Activated naive CD4-positive, alpha-beta T cell treated with Interleukin-2 at 50 U/mL for 16 hours (primary cell): ENCODE measurements around the gene GNL1.
A peak's percentile ranks its signal among the peaks of the same experiment; 100 is the strongest.

Experiments used
- DNase-seq: peaks from one replicate; pipeline ENCODE4 v3.0.0-alpha.2; 2020

The GNL1 gene

DNA sequence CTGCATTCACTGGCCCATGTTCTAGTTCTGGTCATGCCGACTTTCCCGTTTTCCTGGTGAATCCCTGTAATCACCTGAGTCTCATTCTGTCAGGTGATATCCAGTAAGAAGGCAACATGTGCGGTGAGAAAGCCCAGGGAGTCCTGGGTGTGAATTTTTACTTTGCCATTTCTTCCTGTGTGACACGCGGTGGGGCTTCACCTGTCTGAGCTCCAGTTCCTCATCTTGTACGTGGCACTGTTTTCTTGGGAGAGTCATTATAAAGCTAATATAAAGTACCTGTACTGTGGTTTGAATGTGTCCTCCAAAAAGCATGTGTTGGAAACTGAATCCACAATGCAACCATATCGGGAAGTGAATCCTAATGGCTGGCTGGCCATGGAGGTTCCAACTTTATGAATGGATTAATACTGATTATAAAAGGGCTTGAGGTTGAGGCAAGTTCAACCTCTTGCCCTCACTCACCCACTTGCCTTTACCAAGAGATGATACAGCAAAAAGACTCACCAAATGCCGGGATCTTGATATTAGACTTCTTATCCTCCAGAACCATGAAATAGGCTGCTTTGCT lies 61.9 kb downstream of the GNL1 start:
- DNase-seq: no peak

DNA sequence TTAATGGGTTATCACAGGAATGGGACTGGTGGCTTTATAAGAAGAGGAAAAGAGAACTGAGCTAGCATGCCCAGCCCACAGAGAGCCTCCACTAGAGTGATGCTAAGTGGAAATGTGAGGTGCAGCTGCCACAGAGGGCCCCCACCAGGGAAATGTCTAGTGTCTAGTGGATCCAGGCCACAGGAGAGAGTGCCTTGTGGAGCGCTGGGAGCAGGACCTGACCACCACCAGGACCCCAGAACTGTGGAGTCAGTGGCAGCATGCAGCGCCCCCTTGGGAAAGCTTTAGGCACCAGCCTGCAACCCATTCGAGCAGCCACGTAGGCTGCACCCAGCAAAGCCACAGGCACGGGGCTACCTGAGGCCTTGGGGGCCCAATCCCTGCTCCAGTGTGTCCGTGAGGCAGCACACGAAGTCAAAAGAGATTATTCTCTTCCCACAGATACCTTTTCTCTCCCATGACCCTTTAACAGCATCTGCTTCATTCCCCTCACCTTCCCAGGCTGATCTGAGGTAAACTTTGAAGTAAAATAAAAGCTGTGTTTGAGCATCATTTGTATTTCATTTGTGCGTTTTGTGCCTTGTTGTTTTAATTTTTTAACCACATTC lies 62.5 kb downstream of the GNL1 start:
- DNase-seq: peak; percentile 45

DNA sequence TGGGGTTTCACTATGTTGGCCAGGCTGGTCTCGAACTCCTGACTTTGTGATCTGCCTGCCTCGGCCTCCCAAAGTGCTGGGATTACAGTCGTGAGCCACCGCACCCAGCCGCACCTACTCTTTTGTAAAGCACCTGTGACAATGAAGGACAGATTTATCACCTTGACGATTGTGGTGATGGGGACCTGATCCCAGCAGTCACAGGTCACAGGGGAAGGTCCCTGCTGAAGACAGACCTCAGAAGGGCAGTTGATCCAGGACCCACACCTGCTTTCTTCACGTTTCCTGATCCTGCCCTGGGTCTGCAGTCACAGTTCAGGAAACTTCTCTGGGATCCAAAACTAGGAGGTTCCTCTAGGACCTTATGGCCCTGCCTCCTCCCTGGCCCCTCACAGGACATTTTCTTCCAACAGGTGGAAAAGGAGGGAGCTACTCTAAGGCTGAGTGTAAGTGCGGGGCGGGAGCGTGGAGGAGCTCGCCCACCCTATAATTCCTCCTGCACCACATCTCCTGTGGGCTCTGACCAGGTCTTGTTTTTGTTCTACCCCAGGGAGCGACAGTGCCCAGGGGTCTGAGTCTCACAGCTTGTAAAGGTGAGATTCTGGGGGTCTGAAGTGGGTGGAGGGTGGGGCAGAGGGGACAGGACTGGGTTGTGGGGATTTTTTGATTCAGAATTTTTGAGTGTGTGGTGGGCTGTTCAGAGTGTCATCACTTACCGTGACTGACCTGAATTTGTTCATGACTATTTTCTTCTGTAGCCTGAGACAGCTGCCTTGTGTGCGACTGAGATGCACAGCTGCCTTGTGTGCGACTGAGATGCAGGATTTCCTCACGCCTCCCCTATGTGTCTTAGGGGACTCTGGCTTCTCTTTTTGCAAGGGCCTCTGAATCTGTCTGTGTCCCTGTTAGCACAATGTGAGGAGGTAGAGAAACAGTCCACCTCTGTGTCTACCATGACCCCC lies 64.0 kb downstream of the GNL1 start:
- DNase-seq: no peak
